GM12875 (cell line): Measurements from ENCODE around the gene ZNF195.
"Not testable (repeated sequence)": the region's sequence is repeated elsewhere in the genome, so short reads cannot be mapped to it uniquely, and the experiment has no call there.

Experiments used
- H3K4me3 ChIP-seq: one replicate; pipeline ENCODE4 v1.5.1; 2011; ENCODE audit warnings: low read depth, low read length, control low read depth
- TF ChIP-seq, protein P1 (sequence below): IDR thresholded peaks from 2 replicates; pipeline ENCODE4 v1.5.1; 2011; ENCODE audit warnings: low read depth, mild to moderate bottlenecking, control low read depth, inconsistent platforms, low read length, moderate library complexity, borderline replicate concordance; ENCODE audit not compliant: insufficient read depth

The ZNF195 gene

GRCh38 chr11:3338569-3339339 is 40.2 kb downstream of the ZNF195 start:
- no peak overlapping the region for H3K4me3 ChIP-seq
- TF ChIP-seq, protein P1, sequence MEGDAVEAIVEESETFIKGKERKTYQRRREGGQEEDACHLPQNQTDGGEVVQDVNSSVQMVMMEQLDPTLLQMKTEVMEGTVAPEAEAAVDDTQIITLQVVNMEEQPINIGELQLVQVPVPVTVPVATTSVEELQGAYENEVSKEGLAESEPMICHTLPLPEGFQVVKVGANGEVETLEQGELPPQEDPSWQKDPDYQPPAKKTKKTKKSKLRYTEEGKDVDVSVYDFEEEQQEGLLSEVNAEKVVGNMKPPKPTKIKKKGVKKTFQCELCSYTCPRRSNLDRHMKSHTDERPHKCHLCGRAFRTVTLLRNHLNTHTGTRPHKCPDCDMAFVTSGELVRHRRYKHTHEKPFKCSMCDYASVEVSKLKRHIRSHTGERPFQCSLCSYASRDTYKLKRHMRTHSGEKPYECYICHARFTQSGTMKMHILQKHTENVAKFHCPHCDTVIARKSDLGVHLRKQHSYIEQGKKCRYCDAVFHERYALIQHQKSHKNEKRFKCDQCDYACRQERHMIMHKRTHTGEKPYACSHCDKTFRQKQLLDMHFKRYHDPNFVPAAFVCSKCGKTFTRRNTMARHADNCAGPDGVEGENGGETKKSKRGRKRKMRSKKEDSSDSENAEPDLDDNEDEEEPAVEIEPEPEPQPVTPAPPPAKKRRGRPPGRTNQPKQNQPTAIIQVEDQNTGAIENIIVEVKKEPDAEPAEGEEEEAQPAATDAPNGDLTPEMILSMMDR, result no peak

DNA sequence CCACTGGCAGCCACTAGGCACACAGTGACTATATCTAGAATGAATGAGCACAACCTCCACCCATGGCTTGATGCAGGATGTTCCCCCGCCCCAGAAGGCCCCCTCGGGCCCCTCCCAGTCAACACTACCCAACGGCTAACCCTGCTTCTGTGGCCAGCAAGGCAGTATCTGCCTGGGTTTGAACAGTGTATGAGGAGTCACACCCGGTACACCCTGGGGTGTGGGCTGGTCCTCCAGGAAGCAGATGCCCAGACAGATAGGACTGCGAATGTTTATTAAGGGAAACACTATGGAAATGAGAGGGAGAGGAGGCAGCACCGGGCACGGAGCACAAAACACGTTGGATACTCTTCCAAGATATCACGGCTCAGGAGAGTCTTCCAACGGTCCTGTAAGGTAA is 42.5 kb downstream of the ZNF195 start:
- not testable (repeated sequence) for H3K4me3 ChIP-seq

DNA sequence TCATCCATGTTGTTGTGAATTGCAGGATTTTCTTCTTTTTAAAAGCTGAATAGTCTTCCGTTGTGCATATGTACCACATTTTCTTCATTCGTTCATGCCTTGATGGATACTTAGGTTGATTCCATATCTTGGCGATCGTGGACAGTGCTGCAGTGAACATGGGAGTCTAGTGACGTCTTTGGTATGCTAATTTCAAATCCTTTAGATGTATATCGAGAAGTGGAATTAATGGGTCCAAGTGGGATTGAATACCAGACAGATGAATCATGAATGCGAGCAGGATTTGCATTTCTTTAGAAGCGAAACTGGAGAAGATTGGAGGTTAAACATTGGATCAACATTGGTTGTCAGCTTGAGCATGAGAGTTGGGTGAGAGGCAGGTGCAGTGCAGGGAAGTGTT is 45.8 kb downstream of the ZNF195 start:
- not testable (repeated sequence) for H3K4me3 ChIP-seq

- H3K4me3 ChIP-seq, result not testable (repeated sequence)
These were observed 47.9 kb downstream of the ZNF195 start for GRCh38 chr11:3331078-3331477.

DNA sequence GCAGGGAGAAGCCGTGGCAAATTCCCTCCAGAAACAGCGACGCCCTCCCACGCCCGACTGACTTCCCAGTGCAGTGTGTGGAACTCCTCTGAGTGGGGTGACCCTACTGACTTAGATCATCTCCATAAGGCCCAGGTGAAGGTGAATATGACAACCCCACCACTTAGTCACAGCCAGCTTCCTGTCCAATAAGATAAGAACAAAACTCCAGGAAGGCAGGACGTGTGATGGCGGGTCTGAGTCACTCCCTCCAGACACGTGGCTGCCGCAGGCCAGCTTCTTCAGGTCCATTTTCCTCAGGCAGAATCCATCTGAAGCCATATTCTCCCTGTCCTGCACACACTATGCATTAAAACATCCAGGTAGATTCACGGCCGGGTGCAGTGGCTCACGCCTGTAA is 48.9 kb downstream of the ZNF195 start:
- not testable (repeated sequence) for H3K4me3 ChIP-seq

DNA sequence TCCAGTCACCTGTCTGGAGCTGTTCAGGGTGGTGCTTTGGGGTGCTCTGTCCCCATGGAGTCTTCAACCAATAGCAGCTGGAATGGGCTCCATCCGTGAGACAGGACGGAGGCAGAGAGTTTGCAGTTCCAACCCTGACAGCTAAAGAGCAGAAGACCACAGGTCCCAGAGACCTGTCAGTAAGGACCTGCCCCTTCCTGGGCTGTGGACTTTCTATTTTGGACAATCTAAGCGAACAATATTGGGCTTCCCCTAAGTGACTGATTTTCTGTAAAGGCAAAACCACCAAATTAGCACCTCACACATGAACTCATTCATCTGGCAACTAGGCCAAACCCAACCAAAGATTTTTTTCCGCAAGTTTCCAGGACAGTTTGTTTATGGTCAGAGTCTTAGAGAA is 50.4 kb downstream of the ZNF195 start:
- not testable (repeated sequence) for H3K4me3 ChIP-seq

GRCh38 chr11:3326450-3326849 is 52.5 kb downstream of the ZNF195 start:
- H3K4me3 ChIP-seq, result not testable (repeated sequence)

- not testable (repeated sequence) for H3K4me3 ChIP-seq
These were observed 54.2 kb downstream of the ZNF195 start for GRCh38 chr11:3324724-3325123.
